AG04450 (cell line): ENCODE results near the gene RPL19. TPM values are rescaled to one million over a fixed set of nuclear protein-coding genes. Genes with fewer than 3 reads are reported as not detected.
A peak's percentile ranks its signal among the peaks of the same experiment; 100 is the strongest.

Experiments used
- CTCF ChIA-PET: fragments of 300-600, 350-600 bp; formaldehyde crosslinking; extraction: SDS; loops from one replicate; lab custom pipeline; 2022; ENCODE audit warnings: antibody characterized with exemption, inconsistent platforms; lab: Charles Lee
- POLR2A ChIA-PET: fragments of 350-600 bp; formaldehyde crosslinking; extraction: SDS; loops from one replicate; lab custom pipeline; 2021; ENCODE audit warnings: antibody characterized with exemption, inconsistent platforms; lab: Yijun Ruan, JAX
- DNase-seq: peaks from one replicate; pipeline ENCODE4 v3.0.0-alpha.2; 2011; ENCODE audit warnings: low read depth, low spot score
- H3K27ac ChIP-seq: one replicate; pipeline ENCODE4 v1.5.1; 2012; ENCODE audit warnings: low read depth, low read length, control low read depth
- H3K27me3 ChIP-seq: one replicate; pipeline ENCODE4 v1.6.0; 2012; ENCODE audit warnings: low read length; ENCODE audit not compliant: control insufficient read depth, insufficient read depth
- H3K4me3 ChIP-seq: 2 replicates; pipeline ENCODE4 v1.5.1; 2011; ENCODE audit warnings: mild to moderate bottlenecking, low read depth, low read length, control low read depth
- H3K9me3 ChIP-seq: 2 replicates; pipeline ENCODE4 v1.5.1; 2012; ENCODE audit warnings: low read length; ENCODE audit not compliant: control insufficient read depth, insufficient read depth
- CTCF ChIP-seq: IDR thresholded peaks from 2 replicates; pipeline ENCODE4 v1.5.1; 2011; ENCODE audit warnings: low read depth, low read length, control low read depth, inconsistent platforms
- polyA plus RNA-seq: library from polyadenylated mRNA; depleted of rRNA; stranded (reverse); fragments of >200 nt; gene quantifications from 2 replicates; pipeline ENCODE4 v1.2.3, GENCODE V29; 2011

RPL19 gene
- polyA plus RNA-seq, 1 experiment = 1,791 TPM

- CTCF ChIA-PET = interaction anchor here (1.0 to 2.5 kb wide), 5 partner anchors 22 to 56 kb away, joined by 3 to 23 read pairs (median 4); no protein-coding TSS in a partner anchor
- no peak for TF ChIP-seq CTCF
- POLR2A ChIA-PET = interaction anchor here (1.4 kb wide), 2 partner anchors 10 to 35 kb away, joined by 5 to 17 read pairs; partner anchors contain the start of gene RPL19
- DNase-seq = no peak
- Histone ChIP-seq H3K27ac (peak overlapping the region; percentile 11), H3K27me3 (peaks cover under 1% of the 10 kb centered on the region), H3K9me3 (no peaks in the 10 kb centered on the region), H3K4me3 (peak overlapping the region; percentile 56)
These were observed 9.4 kb downstream of the RPL19 start for GRCh38 chr17:39209317-39210092.

GRCh38 chr17:39210093-39210434, 10.0 kb downstream of the RPL19 start:
- ChIA-PET POLR2A (interaction anchor here (1.4 kb wide), 1 partner anchor 10 kb away, joined by 17 read pairs; the partner anchor contains the start of gene RPL19), CTCF (interaction anchor here (1.0 to 2.5 kb wide), 3 partner anchors 25 to 46 kb away, joined by 3 to 23 read pairs (median 4); no protein-coding TSS in a partner anchor)
- Histone ChIP-seq H3K4me3 (peak overlapping the region; percentile 56), H3K9me3 (no peaks in the 10 kb centered on the region), H3K27me3 (peaks cover 2% of the 10 kb centered on the region), H3K27ac (no peak overlapping the region)
- TF ChIP-seq CTCF = no peak
- DNase-seq = no peak

- ChIA-PET CTCF (no interaction called here), POLR2A (interaction anchor here (0.6 kb wide), 1 partner anchor 12 kb away, joined by 7 read pairs; the partner anchor contains the start of gene RPL19)
- TF ChIP-seq CTCF = no peak
- no peak overlapping the region for H3K4me3 ChIP-seq
- H3K9me3 ChIP-seq = no peaks in the 10 kb centered on the region
- H3K27ac ChIP-seq = no peak overlapping the region
- peaks cover 16% of the 10 kb centered on the region for H3K27me3 ChIP-seq
- no peak for DNase-seq
These were observed 12.2 kb downstream of the RPL19 start for GRCh38 chr17:39212195-39212810.

- TF ChIP-seq CTCF = no peak
- no peak overlapping the region for H3K27ac ChIP-seq
- H3K9me3 ChIP-seq = no peaks in the 10 kb centered on the region; the same call in 1 of the 2 replicates
- H3K4me3 ChIP-seq = no peak overlapping the region
- ChIA-PET CTCF (no interaction called here), POLR2A (interaction anchor here (0.6 kb wide), 1 partner anchor 13 kb away, joined by 7 read pairs; the partner anchor contains the start of gene RPL19)
- H3K27me3 ChIP-seq = peaks cover 21% of the 10 kb centered on the region
- DNase-seq = no peak
These were observed 12.9 kb downstream of the RPL19 start for GRCh38 chr17:39212841-39213480.
